CD8-positive, alpha-beta memory T cell (primary cell): Measurements from ENCODE around the gene SNTG2. TPM values are rescaled to one million over a fixed set of nuclear protein-coding genes. Genes with fewer than 3 reads are reported as not detected.
A peak's percentile ranks its signal among the peaks of the same experiment; 100 is the strongest.

ENCODE experiments used
- CTCF ChIA-PET: fragments of 350-600 bp; sonication (Branson Sonifier 250); formaldehyde crosslinking; loops from one replicate; lab custom pipeline; 2021; ENCODE audit warnings: antibody characterized with exemption; lab: Charles Lee
- POLR2A ChIA-PET: fragments of 350-600 bp; sonication (Branson Sonifier 250); formaldehyde crosslinking; loops from one replicate; lab custom pipeline; 2021; ENCODE audit warnings: antibody characterized with exemption; lab: Charles Lee
- DNase-seq, 5 donors: peaks; one replicate each; pipeline versions ENCODE4 v3.0.0 to v3.0.0-alpha.2; 2020 to 2022; ENCODE audit warnings: mixed read lengths in 1 of 5
- H3K27ac ChIP-seq: one replicate; pipeline ENCODE4 v1.7.0; 2013; ENCODE audit warnings: low read depth, mild to moderate bottlenecking, low read length, moderate library complexity
- H3K27me3 ChIP-seq: 2 replicates; pipeline ENCODE4 v1.7.0; 2013; ENCODE audit warnings: low read length, mild to moderate bottlenecking; ENCODE audit not compliant: insufficient read depth, poor library complexity, severe bottlenecking
- H3K36me3 ChIP-seq: 2 replicates; pipeline ENCODE4 v1.7.0; 2013; ENCODE audit warnings: mild to moderate bottlenecking, low read length, moderate library complexity; ENCODE audit not compliant: insufficient read depth
- H3K4me1 ChIP-seq: 2 replicates; pipeline ENCODE4 v1.7.0; 2013; ENCODE audit warnings: mild to moderate bottlenecking, low read length, moderate library complexity; ENCODE audit not compliant: insufficient read depth
- H3K4me3 ChIP-seq: 2 replicates; pipeline ENCODE4 v1.7.0; 2013; ENCODE audit warnings: mild to moderate bottlenecking, low read length
- H3K9me3 ChIP-seq: 2 replicates; pipeline ENCODE4 v1.7.0; 2013; ENCODE audit warnings: mild to moderate bottlenecking, low read length
- H3K27ac Mint-ChIP-seq, 8 donors: one replicate each; pipeline ENCODE4 v1.8.0; 2020 to 2021; ENCODE audit warnings: mixed read lengths in 8 of 8, mild to moderate bottlenecking in 6 of 8, inconsistent platforms in 3 of 8, moderate library complexity in 3 of 8
- H3K27me3 Mint-ChIP-seq, 2 donors: one replicate each; pipeline ENCODE4 v1.8.0; 2020 to 2021; ENCODE audit warnings: mixed read lengths in 2 of 2, mild to moderate bottlenecking in 1 of 2, moderate library complexity in 1 of 2
- H3K36me3 Mint-ChIP-seq, 3 donors: one replicate each; pipeline ENCODE4 v1.8.0; 2020 to 2021; ENCODE audit warnings: mixed read lengths in 3 of 3, inconsistent platforms in 1 of 3, mild to moderate bottlenecking in 1 of 3
- H3K4me1 Mint-ChIP-seq, 3 donors: one replicate each; pipeline ENCODE4 v1.8.0; 2020 to 2021; ENCODE audit warnings: mixed read lengths in 3 of 3, inconsistent platforms in 1 of 3, mild to moderate bottlenecking in 1 of 3
- H3K4me3 Mint-ChIP-seq, 7 donors: one replicate each; pipeline ENCODE4 v1.8.0; 2020 to 2021; ENCODE audit warnings: mixed read lengths in 7 of 7, mild to moderate bottlenecking in 6 of 7, moderate library complexity in 4 of 7, inconsistent platforms in 2 of 7
- H3K9me3 Mint-ChIP-seq, 5 donors: one replicate each; pipeline ENCODE4 v1.8.0; 2020 to 2022; ENCODE audit warnings: mixed read lengths in 5 of 5, mild to moderate bottlenecking in 3 of 5, moderate library complexity in 2 of 5, inconsistent platforms in 1 of 5
- polyA plus RNA-seq: library from polyadenylated mRNA; unstranded; fragments of 300-500 nt; fragmentation: Illumina TruSeq; gene quantifications from one replicate; pipeline ENCODE4 v1.2.3, GENCODE V29; 2021
- total RNA-seq, 2 experiments: library from RNA; stranded (reverse); gene quantifications; one replicate each; pipeline ENCODE4 v1.2.3, GENCODE V29; 2021

SNTG2 gene
- total and polyA plus RNA-seq, 3 experiments from 2014 or later = 0.30 to 1.7 (median 1.3) TPM

DNA sequence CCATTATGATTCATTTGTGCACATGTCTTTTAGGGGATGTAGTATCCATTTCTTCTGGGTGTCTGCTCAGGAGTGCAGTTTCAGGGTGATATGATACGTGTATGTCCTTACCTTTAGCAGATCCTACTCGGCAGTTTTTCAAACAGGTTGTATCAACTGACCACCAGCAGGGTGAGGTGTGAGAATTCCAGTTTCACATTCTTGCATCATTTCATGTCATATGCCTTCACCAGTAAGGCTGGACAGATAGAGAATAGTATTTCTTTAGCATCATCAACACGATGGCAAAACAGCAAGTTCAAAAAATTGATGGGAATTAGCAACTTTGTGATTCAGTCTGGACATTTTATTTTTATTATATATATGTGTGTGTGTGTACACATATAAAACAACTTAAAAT is 232.7 kb downstream of the SNTG2 start:
- Mint-ChIP-seq H3K9me3 (peaks cover 0 to 2% (median 0%) of the 10 kb centered on the region in 5 donors), H3K4me3 (no peak overlapping the region), H3K36me3 (no peaks in the 10 kb centered on the region), H3K4me1 (no peaks in the 10 kb centered on the region), H3K27ac (no peak overlapping the region), H3K27me3 (peaks cover 0 to 1% of the 10 kb centered on the region in 2 donors)
- H3K27ac ChIP-seq = no peak overlapping the region
- no peaks in the 10 kb centered on the region for H3K9me3 ChIP-seq
- ChIA-PET CTCF (no interaction called here), POLR2A (no interaction called here)
- no peak for DNase-seq
- no peaks in the 10 kb centered on the region for H3K36me3 ChIP-seq
- H3K27me3 ChIP-seq = no peaks in the 10 kb centered on the region
- H3K4me1 ChIP-seq = no peaks in the 10 kb centered on the region
- H3K4me3 ChIP-seq = no peak overlapping the region

DNA sequence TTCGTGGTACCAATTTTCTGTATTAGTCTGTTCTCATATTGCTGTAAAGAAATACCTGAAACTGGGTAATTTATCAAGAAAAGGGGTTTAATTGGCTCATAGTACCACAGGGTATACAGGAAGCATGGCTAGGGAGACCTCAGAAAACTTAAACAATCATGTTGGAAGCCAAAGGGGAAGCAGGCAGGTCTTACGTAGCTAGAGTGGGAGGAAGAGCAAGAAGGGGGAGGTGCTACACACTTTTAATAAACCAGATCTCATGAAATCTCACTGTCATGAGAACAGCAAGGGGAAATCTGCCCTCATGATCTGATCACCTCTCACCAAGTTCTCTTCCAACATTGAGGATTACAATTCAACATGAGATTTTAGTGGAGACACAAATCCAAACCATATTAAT is 235.8 kb downstream of the SNTG2 start:
- H3K9me3 ChIP-seq = no peaks in the 10 kb centered on the region
- CTCF ChIA-PET = no interaction called here
- Mint-ChIP-seq H3K36me3 (no peaks in the 10 kb centered on the region), H3K4me3 (no peak overlapping the region), H3K27me3 (peaks cover 0 to 1% of the 10 kb centered on the region in 2 donors), H3K9me3 (peaks cover 0 to 2% (median 0%) of the 10 kb centered on the region in 5 donors), H3K4me1 (no peaks in the 10 kb centered on the region), H3K27ac (no peak overlapping the region)
- H3K4me3 ChIP-seq = no peak overlapping the region
- POLR2A ChIA-PET = no interaction called here
- H3K4me1 ChIP-seq = no peaks in the 10 kb centered on the region
- H3K27ac ChIP-seq = no peak overlapping the region
- DNase-seq = no peak
- H3K36me3 ChIP-seq = no peaks in the 10 kb centered on the region
- no peaks in the 10 kb centered on the region for H3K27me3 ChIP-seq

DNA sequence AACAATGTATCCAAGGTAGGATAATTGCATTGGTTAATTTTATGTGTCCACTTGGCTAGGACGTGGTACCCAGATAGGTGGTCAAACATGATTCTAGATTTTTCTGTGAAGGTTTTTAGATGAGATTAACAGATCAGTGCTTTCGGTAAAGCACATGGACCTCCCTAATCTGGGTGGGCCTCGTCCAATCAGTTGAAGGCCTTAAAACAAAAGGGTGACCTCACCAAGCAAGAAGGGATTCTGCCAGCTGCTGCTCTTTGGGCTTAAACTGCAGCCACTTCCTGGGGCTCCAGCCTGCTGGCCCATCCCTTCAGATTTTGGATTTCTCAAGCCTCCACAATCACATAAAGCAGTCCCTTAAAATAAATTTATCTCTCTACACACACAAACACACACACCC is 236.5 kb downstream of the SNTG2 start:
- no peaks in the 10 kb centered on the region for H3K9me3 ChIP-seq
- no peak for DNase-seq
- H3K4me1 ChIP-seq = no peaks in the 10 kb centered on the region
- no peaks in the 10 kb centered on the region for H3K4me1 Mint-ChIP-seq
- CTCF ChIA-PET = no interaction called here
- no peak overlapping the region for H3K27ac Mint-ChIP-seq
- no peak overlapping the region for H3K4me3 ChIP-seq
- POLR2A ChIA-PET = no interaction called here
- H3K36me3 ChIP-seq = no peaks in the 10 kb centered on the region
- no peaks in the 10 kb centered on the region for H3K27me3 ChIP-seq
- no peak overlapping the region for H3K4me3 Mint-ChIP-seq
- peaks cover 0 to 1% of the 10 kb centered on the region in 2 donors for H3K27me3 Mint-ChIP-seq
- H3K36me3 Mint-ChIP-seq = no peaks in the 10 kb centered on the region
- peaks cover 0 to 2% (median 0%) of the 10 kb centered on the region in 5 donors for H3K9me3 Mint-ChIP-seq
- no peak overlapping the region for H3K27ac ChIP-seq

DNA sequence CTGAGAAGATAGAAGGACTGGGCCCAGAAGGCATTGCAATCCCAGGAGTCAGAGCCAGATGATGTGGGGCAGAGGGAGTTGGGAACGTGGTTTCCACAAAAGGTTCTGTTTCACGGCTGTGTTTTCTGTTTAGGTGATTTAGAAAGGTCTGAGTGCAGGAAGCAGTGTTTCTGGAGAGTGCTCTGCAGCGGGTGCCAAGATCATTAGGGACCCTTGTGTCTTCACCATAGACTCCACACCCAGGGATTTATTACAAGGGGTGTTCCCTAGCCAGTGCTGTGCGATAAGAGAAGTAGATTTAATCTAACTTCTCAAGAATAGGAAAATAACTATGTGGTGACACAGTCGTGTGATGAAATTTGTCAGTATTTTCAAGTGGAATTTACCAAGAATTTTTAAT is 241.5 kb downstream of the SNTG2 start:
- Histone ChIP-seq H3K27me3 (no peaks in the 10 kb centered on the region), H3K4me3 (no peak overlapping the region), H3K9me3 (peaks cover 4% of the 10 kb centered on the region), H3K4me1 (no peaks in the 10 kb centered on the region), H3K36me3 (no peaks in the 10 kb centered on the region), H3K27ac (no peak overlapping the region)
- CTCF ChIA-PET = no interaction called here
- peaks cover 15 to 30% (median 21%) of the 10 kb centered on the region in 5 donors for H3K9me3 Mint-ChIP-seq
- no peak overlapping the region for H3K27ac Mint-ChIP-seq
- H3K4me1 Mint-ChIP-seq = no peaks in the 10 kb centered on the region
- DNase-seq = no peak
- peaks cover 0 to 2% of the 10 kb centered on the region in 2 donors for H3K27me3 Mint-ChIP-seq
- POLR2A ChIA-PET = no interaction called here
- no peak overlapping the region for H3K4me3 Mint-ChIP-seq
- H3K36me3 Mint-ChIP-seq = peaks cover 0 to 5% (median 2%) of the 10 kb centered on the region in 3 donors

DNA sequence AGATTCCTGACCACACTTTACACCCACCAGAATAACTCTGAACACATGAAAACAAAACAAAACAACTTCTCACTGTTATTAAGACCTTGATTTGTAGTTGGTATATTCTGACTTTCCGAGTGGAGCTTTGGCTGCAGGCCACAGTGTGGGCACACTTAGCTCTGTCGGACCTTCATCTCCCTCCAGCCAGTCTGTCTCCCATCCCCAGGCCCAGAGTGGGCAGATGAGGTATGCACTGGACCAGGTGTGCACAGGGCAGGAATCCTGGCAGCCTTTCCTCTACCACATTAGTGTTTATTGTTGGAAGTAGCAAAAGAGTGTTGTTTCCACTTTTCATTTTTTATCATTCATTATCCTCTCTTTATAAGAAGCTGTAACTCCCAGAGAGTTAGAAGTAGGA is 243.2 kb downstream of the SNTG2 start:
- peaks cover 0 to 6% (median 3%) of the 10 kb centered on the region in 3 donors for H3K36me3 Mint-ChIP-seq
- no peak overlapping the region for H3K27ac Mint-ChIP-seq
- H3K27me3 Mint-ChIP-seq = peaks cover 0 to 2% of the 10 kb centered on the region in 2 donors
- H3K27me3 ChIP-seq = no peaks in the 10 kb centered on the region
- no peaks in the 10 kb centered on the region for H3K4me1 ChIP-seq
- ChIA-PET CTCF (no interaction called here), POLR2A (no interaction called here)
- no peak for DNase-seq
- H3K4me1 Mint-ChIP-seq = no peaks in the 10 kb centered on the region
- H3K4me3 Mint-ChIP-seq = no peak overlapping the region
- H3K9me3 Mint-ChIP-seq = peaks cover 16 to 30% (median 22%) of the 10 kb centered on the region in 5 donors
- H3K27ac ChIP-seq = no peak overlapping the region
- H3K9me3 ChIP-seq = peaks cover 4% of the 10 kb centered on the region
- no peaks in the 10 kb centered on the region for H3K36me3 ChIP-seq
- H3K4me3 ChIP-seq = no peak overlapping the region

DNA sequence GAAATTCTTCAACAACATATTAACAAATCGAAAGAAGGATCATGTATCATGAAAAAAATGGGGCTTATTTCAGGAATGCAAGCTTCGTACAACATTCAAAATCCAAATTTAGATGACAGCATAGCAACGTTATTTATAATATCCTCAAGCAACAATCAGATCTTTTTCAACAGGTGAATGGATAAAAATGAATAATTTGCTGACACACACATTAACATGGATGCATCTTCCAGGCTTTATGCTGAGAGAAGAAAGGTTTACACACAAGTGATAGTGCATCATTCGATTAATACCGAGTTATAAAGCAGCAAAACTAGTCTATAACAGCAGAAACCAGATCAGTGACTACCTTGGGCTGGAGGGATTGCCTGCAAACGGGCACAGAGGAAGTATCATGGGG is 253.1 kb downstream of the SNTG2 start:
- CTCF ChIA-PET = no interaction called here
- no peaks in the 10 kb centered on the region for H3K4me1 Mint-ChIP-seq
- H3K27ac Mint-ChIP-seq = peak overlapping the region in 1 of 8 donors; percentile 43

DNA sequence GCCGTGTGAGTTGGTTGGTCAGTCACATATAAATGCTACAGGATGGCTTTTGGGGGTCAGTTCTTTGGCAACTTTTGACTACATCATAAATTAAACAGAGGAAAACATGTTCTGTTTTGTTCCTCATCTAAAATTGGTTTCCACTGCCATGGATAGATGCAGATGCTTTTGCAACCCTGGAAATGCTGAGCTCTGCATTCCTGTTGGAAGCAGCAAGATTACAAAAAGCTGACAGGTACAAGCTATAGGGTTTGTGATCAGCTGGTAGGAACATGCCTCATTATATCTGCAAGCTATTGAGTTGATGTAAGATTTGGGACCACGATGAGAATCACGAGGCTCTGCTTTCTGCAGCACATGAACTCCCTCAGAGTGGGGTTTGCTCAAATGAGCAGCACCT is 255.2 kb downstream of the SNTG2 start:
- Histone ChIP-seq H3K4me3 (no peak overlapping the region), H3K4me1 (no peaks in the 10 kb centered on the region), H3K36me3 (no peaks in the 10 kb centered on the region), H3K27me3 (no peaks in the 10 kb centered on the region), H3K9me3 (no peaks in the 10 kb centered on the region), H3K27ac (no peak overlapping the region)
- ChIA-PET CTCF (no interaction called here), POLR2A (no interaction called here)
- no peak for DNase-seq
- Mint-ChIP-seq H3K9me3 (peaks cover 0 to 8% (median 3%) of the 10 kb centered on the region in 5 donors), H3K27ac (no peak overlapping the region), H3K4me3 (no peak overlapping the region), H3K36me3 (peaks cover 0 to 2% (median 1%) of the 10 kb centered on the region in 3 donors), H3K4me1 (peaks cover 0 to 9% (median 1%) of the 10 kb centered on the region in 3 donors), H3K27me3 (no peaks in the 10 kb centered on the region)

More for the DNA sequence above, 253.1 kb downstream of the SNTG2 start:
- H3K4me1 ChIP-seq = no peaks in the 10 kb centered on the region
- Mint-ChIP-seq H3K4me3 (no peak overlapping the region), H3K36me3 (peaks cover 0 to 2% (median 1%) of the 10 kb centered on the region in 3 donors), H3K27me3 (no peaks in the 10 kb centered on the region), H3K9me3 (peaks cover 0 to 15% (median 3%) of the 10 kb centered on the region in 5 donors)
- no peak for DNase-seq
- H3K9me3 ChIP-seq = no peaks in the 10 kb centered on the region
- POLR2A ChIA-PET = no interaction called here
- H3K36me3 ChIP-seq = no peaks in the 10 kb centered on the region
- no peak overlapping the region for H3K4me3 ChIP-seq
- H3K27ac ChIP-seq = no peak overlapping the region
- no peaks in the 10 kb centered on the region for H3K27me3 ChIP-seq

DNA sequence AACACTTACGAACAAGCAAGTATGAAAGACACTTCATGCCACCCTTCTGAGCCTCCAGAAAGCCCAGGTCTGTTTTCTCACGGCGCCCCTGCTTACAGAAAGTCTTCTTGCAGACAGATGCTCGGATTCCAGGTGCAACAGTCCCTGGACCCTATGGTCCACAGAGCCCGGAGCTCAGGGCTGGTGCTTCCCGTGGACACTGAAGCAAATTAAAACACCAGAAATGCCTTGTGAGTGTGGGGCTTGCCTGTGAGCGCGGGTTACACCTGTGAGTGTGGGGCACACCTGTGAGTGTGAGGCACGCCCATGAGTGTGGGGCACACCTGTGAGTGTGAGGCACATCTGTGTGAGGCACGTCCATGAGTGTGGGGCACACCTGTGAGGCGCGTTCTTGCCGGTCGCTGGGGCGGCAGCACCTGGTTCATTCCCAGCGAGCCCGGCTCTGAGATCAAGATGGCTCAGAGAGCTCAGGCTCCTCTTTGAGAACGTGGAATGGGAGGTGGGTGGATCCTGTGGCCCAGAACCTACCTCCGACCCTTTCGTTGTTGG is 257.4 kb downstream of the SNTG2 start:
- CTCF ChIA-PET = no interaction called here
- no peaks in the 10 kb centered on the region for H3K9me3 ChIP-seq
- no peaks in the 10 kb centered on the region for H3K27me3 Mint-ChIP-seq

More for the DNA sequence above, 257.4 kb downstream of the SNTG2 start:
- POLR2A ChIA-PET = no interaction called here
- Histone ChIP-seq H3K4me3 (no peak overlapping the region), H3K27ac (no peak overlapping the region), H3K27me3 (no peaks in the 10 kb centered on the region), H3K4me1 (no peaks in the 10 kb centered on the region), H3K36me3 (no peaks in the 10 kb centered on the region)
- DNase-seq = no peak
- no peak overlapping the region for H3K27ac Mint-ChIP-seq
- peaks cover 0 to 6% (median 0%) of the 10 kb centered on the region in 3 donors for H3K36me3 Mint-ChIP-seq
- H3K4me1 Mint-ChIP-seq = peaks cover 0 to 9% (median 1%) of the 10 kb centered on the region in 3 donors
- no peak overlapping the region for H3K4me3 Mint-ChIP-seq
- peaks cover 0 to 6% (median 3%) of the 10 kb centered on the region in 5 donors for H3K9me3 Mint-ChIP-seq
